PC-3 (cell line): ENCODE results near the gene USHBP1. TPM values are rescaled to one million over a fixed set of nuclear protein-coding genes. Genes with fewer than 3 reads are reported as not detected.

Experiments used
- ATAC-seq: fragments of 200-7000 bp; cut with Tn5 transposase; 2 replicates; pipeline ENCODE4 v1.9.1; 2020; ENCODE audit warnings: mild to moderate bottlenecking, moderate library complexity
- BruUV-seq: library from RNA; stranded (reverse); fragments of 400-500 nt; replicated peaks from 2 replicates; lab custom pipeline; 2021; lab: Mats Ljungman, UMichigan
- CTCF ChIA-PET: fragments of 300-600 bp; sonication (Branson Sonifier 250); formaldehyde crosslinking; loops from one replicate; lab custom pipeline; 2022; ENCODE audit warnings: antibody characterized with exemption; lab: Charles Lee
- POLR2A ChIA-PET: fragments of 300-600 bp; sonication (Branson Sonifier 250); formaldehyde crosslinking; loops from one replicate; lab custom pipeline; 2022; ENCODE audit warnings: antibody characterized with exemption; ENCODE audit not compliant: unreplicated experiment; lab: Charles Lee
- DNase-seq: peaks from one replicate; pipeline ENCODE4 v3.0.0-alpha.2; 2015
- H2AFZ ChIP-seq: fragments of 300-600 bp; sonication (generic); 2 replicates; pipeline ENCODE4 v1.6.0; 2016; ENCODE audit warnings: antibody characterized with exemption, low read length
- H3F3A ChIP-seq: fragments of 300-600 bp; sonication (generic); one replicate; pipeline ENCODE4 v1.6.0; 2017; ENCODE audit warnings: antibody characterized with exemption, low read length, control low read depth, mild to moderate bottlenecking; ENCODE audit not compliant: unreplicated experiment
- H3K27ac ChIP-seq: fragments of 300-600 bp; sonication (generic); 2 replicates; pipeline ENCODE4 v1.5.1; 2016; ENCODE audit warnings: mild to moderate bottlenecking, low read length
- H3K27me3 ChIP-seq: fragments of 300-600 bp; sonication (generic); 2 replicates; pipeline ENCODE4 v1.6.1; 2016; ENCODE audit warnings: low read length, mixed read lengths
- H3K36me3 ChIP-seq: fragments of 300-600 bp; sonication (generic); 2 replicates; pipeline ENCODE4 v1.6.1; 2016; ENCODE audit warnings: low read depth, mixed run types, low read length, mixed read lengths
- H3K4me1 ChIP-seq: fragments of 300-600 bp; sonication (generic); 2 replicates; pipeline ENCODE4 v1.5.1; 2016; ENCODE audit warnings: low read length; ENCODE audit not compliant: insufficient read depth
- H3K4me2 ChIP-seq: fragments of 300-600 bp; sonication (generic); 2 replicates; pipeline ENCODE4 v1.6.0; 2016; ENCODE audit warnings: low read length
- H3K4me3 ChIP-seq: fragments of 300-600 bp; sonication (generic); 2 replicates; pipeline ENCODE4 v1.5.1; 2016; ENCODE audit warnings: mild to moderate bottlenecking, low read length, mixed read lengths
- H3K79me2 ChIP-seq: fragments of 300-600 bp; sonication (generic); 2 replicates; pipeline ENCODE4 v1.6.1; 2017; ENCODE audit warnings: low read length, mixed read lengths
- H3K9ac ChIP-seq: fragments of 300-600 bp; sonication (generic); 2 replicates; pipeline ENCODE4 v1.6.0; 2016; ENCODE audit warnings: mild to moderate bottlenecking, low read length
- H3K9me2 ChIP-seq: fragments of 300-600 bp; sonication (generic); replicated peaks from 2 replicates; pipeline ENCODE4 v1.6.1; 2016; ENCODE audit warnings: mixed run types, low read length, mixed read lengths
- H3K9me3 ChIP-seq: fragments of 300-600 bp; sonication (generic); 2 replicates; pipeline ENCODE4 v1.6.1; 2016; ENCODE audit warnings: low read length, mixed read lengths
- H4K20me1 ChIP-seq: fragments of 300-600 bp; sonication (generic); 2 replicates; pipeline ENCODE4 v1.6.1; 2016; ENCODE audit warnings: low read length, mixed read lengths
- EZH2 ChIP-seq: fragments of 300-600 bp; sonication (generic); IDR thresholded peaks from one replicate; pipeline ENCODE4 v1.6.1; 2017; ENCODE audit warnings: antibody characterized with exemption, mild to moderate bottlenecking, low read length; ENCODE audit not compliant: unreplicated experiment
- EZH2phosphoT487 ChIP-seq: fragments of 300-600 bp; sonication (generic); IDR thresholded peaks from 2 replicates; pipeline ENCODE4 v1.6.1; 2018; ENCODE audit warnings: mild to moderate bottlenecking, antibody characterized with exemption, low read length, borderline replicate concordance
- intact Hi-C: fragments of 100-400 bp; cut with micrococcal nuclease; formaldehyde crosslinking; loops from 2 replicates; pipeline ENCODE4 v1.9.0; 2023
- total RNA-seq: library from RNA; depleted of rRNA; stranded (reverse); fragments of >200 nt; gene quantifications from 2 replicates; pipeline ENCODE4 v1.2.3, GENCODE V29; 2014
- TF ChIP-seq, protein P1 (sequence below): fragments of 300-600 bp; sonication (generic); conservative IDR thresholded peaks from 2 replicates; pipeline ENCODE4 v1.5.1; 2017; ENCODE audit warnings: antibody characterized with exemption, low read depth, mild to moderate bottlenecking, low read length

Gene USHBP1
- total RNA-seq, 1 experiment from 2014 or later = not detected

GRCh38 chr19:17256130-17256529 lies 8.4 kb downstream of the USHBP1 start:
- ATAC-seq (no peak), DNase-seq (no peak)
- intact Hi-C loops = no loop called here
- H4K20me1 ChIP-seq = no peaks in the 10 kb centered on the region
- H3K27me3 ChIP-seq = no peaks in the 10 kb centered on the region
- H3K4me2 ChIP-seq = no peak overlapping the region
- no peak overlapping the region for H3K4me3 ChIP-seq
- H3K79me2 ChIP-seq = no peaks in the 10 kb centered on the region
- CTCF ChIA-PET = no interaction called here
- no peak overlapping the region for H3K27ac ChIP-seq
- H3K36me3 ChIP-seq = no peaks in the 10 kb centered on the region
- 0 out of 2 replicates have a peak, but pooled peaks cover 5% of the 10 kb centered on the region for H3K9me3 ChIP-seq
- BruUV-seq = no TSS peak
- H3K9ac ChIP-seq = no peak overlapping the region
- no peak overlapping the region for H2AFZ ChIP-seq
- no peaks in the 10 kb centered on the region for H3K4me1 ChIP-seq
- TF ChIP-seq, protein P1, sequence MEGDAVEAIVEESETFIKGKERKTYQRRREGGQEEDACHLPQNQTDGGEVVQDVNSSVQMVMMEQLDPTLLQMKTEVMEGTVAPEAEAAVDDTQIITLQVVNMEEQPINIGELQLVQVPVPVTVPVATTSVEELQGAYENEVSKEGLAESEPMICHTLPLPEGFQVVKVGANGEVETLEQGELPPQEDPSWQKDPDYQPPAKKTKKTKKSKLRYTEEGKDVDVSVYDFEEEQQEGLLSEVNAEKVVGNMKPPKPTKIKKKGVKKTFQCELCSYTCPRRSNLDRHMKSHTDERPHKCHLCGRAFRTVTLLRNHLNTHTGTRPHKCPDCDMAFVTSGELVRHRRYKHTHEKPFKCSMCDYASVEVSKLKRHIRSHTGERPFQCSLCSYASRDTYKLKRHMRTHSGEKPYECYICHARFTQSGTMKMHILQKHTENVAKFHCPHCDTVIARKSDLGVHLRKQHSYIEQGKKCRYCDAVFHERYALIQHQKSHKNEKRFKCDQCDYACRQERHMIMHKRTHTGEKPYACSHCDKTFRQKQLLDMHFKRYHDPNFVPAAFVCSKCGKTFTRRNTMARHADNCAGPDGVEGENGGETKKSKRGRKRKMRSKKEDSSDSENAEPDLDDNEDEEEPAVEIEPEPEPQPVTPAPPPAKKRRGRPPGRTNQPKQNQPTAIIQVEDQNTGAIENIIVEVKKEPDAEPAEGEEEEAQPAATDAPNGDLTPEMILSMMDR = no peak
- TF ChIP-seq EZH2 (no peak), EZH2phosphoT487 (no peak)
- H3F3A ChIP-seq = no peaks in the 10 kb centered on the region
- no peaks in the 10 kb centered on the region for H3K9me2 ChIP-seq
- POLR2A ChIA-PET = interaction anchor here (0.5 kb wide), 1 partner anchor 160 kb away, joined by 31 read pairs; no protein-coding TSS in a partner anchor

DNA sequence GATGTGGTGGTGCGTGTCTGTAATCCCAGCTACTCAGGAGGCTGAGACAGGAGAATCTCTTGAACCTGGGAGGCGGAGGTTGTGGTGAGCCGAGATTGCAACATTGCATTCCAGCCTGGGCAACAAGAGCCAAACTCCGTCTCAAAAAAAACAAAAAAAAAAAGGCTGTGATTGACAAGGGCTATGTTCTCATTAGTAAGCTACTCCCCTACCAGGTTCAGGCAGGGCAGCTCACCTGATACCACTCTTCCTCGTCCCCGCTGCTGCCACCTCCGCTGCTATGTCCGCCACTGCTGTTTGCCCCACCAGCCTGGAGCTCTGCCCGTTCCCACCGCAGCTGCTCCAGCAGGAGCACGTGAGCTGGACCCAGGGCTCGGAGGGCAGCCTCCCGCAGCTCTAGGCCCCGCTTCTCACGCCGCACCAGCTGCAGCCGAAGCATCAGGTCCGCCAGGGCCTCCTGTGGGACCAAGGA lies 9.4 kb downstream of the USHBP1 start:
- no peak overlapping the region for H2AFZ ChIP-seq
- no peak overlapping the region for H3K27ac ChIP-seq
- TF ChIP-seq EZH2 = no peak
- no peak overlapping the region for H3K9ac ChIP-seq
- intact Hi-C loops = no loop called here
- DNase-seq = peak; percentile 34
- ATAC-seq = no peak
- no peaks in the 10 kb centered on the region for H3K79me2 ChIP-seq
- no peaks in the 10 kb centered on the region for H3K36me3 ChIP-seq
- ChIA-PET CTCF (interaction anchor here (1.2 kb wide), 1 partner anchor 8 kb away, joined by 5 read pairs; no protein-coding TSS in a partner anchor), POLR2A (interaction anchor here (0.6 kb wide), 1 partner anchor 634 kb away, joined by 3 read pairs; no protein-coding TSS in a partner anchor)
- H3K4me2 ChIP-seq = no peak overlapping the region
- H3K4me1 ChIP-seq = no peaks in the 10 kb centered on the region
- no peaks in the 10 kb centered on the region for H4K20me1 ChIP-seq
- no peaks in the 10 kb centered on the region for H3K9me2 ChIP-seq
- no peaks in the 10 kb centered on the region for H3F3A ChIP-seq
- H3K9me3 ChIP-seq = 0 out of 2 replicates have a peak, but pooled peaks cover 5% of the 10 kb centered on the region
- no peak overlapping the region for H3K4me3 ChIP-seq
- H3K27me3 ChIP-seq = no peaks in the 10 kb centered on the region
- no TSS peak for BruUV-seq

DNA sequence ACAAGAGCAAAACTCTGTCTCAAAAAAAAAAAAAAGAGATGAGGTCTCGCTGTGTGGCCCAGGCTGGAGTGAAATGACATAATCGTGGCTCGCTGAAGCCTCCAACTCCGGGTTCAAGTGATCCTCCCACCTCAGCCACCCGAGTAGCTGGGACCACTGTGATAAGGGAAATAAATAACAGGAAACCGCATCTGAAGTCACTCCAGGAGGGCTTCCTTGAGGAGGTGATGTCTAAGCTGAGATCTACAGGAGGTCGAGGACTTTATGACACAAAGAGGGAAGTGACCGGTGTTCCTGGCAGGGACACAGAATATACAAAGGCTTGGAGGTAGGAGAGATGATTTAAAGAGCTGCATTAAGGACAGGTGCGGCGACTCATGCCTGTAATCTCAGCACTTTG lies 9.9 kb downstream of the USHBP1 start:
- H3K4me2 ChIP-seq = no peak overlapping the region
- no peaks in the 10 kb centered on the region for H3F3A ChIP-seq
- H3K9me2 ChIP-seq = no peaks in the 10 kb centered on the region
- no peaks in the 10 kb centered on the region for H3K27me3 ChIP-seq
- 0 out of 2 replicates have a peak, but pooled peaks cover 2% of the 10 kb centered on the region for H3K4me1 ChIP-seq
- H3K9me3 ChIP-seq = 0 out of 2 replicates have a peak, but pooled peaks cover 3% of the 10 kb centered on the region
- H3K9ac ChIP-seq = no peak overlapping the region
- ATAC-seq (no peak), DNase-seq (no peak)
- no peaks in the 10 kb centered on the region for H3K36me3 ChIP-seq
- intact Hi-C loops = no loop called here
- BruUV-seq = no TSS peak
- H2AFZ ChIP-seq = no peak overlapping the region
- H3K4me3 ChIP-seq = no peak overlapping the region
- CTCF ChIA-PET = interaction anchor here (1.2 kb wide), 1 partner anchor 8 kb away, joined by 5 read pairs; no protein-coding TSS in a partner anchor
- POLR2A ChIA-PET = interaction anchor here (0.6 kb wide), 1 partner anchor 635 kb away, joined by 3 read pairs; no protein-coding TSS in a partner anchor
- no peaks in the 10 kb centered on the region for H4K20me1 ChIP-seq
- H3K79me2 ChIP-seq = no peaks in the 10 kb centered on the region
- no peak overlapping the region for H3K27ac ChIP-seq
- TF ChIP-seq, protein P1 = no peak
- no peak for TF ChIP-seq EZH2phosphoT487
- no peak for TF ChIP-seq EZH2
